ENCODE results near the gene FBXL13. TPM values are rescaled to one million over a fixed set of nuclear protein-coding genes. Genes with fewer than 3 reads are reported as not detected.

Gene FBXL13
- polyA plus RNA-seq, 1 of the 3 experiments (the other 2 are of a cell fraction) = 1.1 TPM

DNA sequence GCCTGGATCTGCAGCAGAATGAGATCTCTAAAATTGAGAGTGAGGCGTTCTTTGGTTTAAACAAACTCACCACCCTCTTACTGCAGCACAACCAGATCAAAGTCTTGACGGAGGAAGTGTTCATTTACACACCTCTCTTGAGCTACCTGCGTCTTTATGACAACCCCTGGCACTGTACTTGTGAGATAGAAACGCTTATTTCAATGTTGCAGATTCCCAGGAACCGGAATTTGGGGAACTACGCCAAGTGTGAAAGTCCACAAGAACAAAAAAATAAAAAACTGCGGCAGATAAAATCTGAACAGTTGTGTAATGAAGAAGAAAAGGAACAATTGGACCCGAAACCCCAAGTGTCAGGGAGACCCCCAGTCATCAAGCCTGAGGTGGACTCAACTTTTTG lies 140.4 kb downstream of the FBXL13 start:
- H3K27ac ChIP-seq (ENCODE audit: low read depth in 2 of 2, low read length in 1 of 2) = peak overlapping the region; percentile 47 to 69; a peak in 3 of 4 replicates
- H4K20me1 ChIP-seq (ENCODE audit: insufficient read depth) = no peaks in the 10 kb centered on the region
- H3K4me1 ChIP-seq (ENCODE audit: control insufficient read depth in 1 of 2, insufficient read depth in 2 of 2, low read depth in 1 of 2, low read length in 1 of 2) = peaks cover 0 to 41% of the 10 kb centered on the region in 2 experiments; a peak in 2 of 4 replicates
- ChIA-PET POLR2A (no interaction called here), CTCF (interaction anchor here (0.6 to 0.9 kb wide), 2 partner anchors 9 to 1298 kb away, joined by 3 to 4 read pairs; no protein-coding TSS in a partner anchor)
- no peak overlapping the region for H3K4me2 ChIP-seq
- no peaks in the 10 kb centered on the region for H3K9me2 ChIP-seq
- H3K9ac ChIP-seq = no peak overlapping the region
- peaks cover 0 to 3% of the 10 kb centered on the region in 2 experiments for H3K36me3 ChIP-seq (replicated peaks in 1 of 2; ENCODE audit: control insufficient read depth in 1 of 2, insufficient read depth in 2 of 2, low read length in 1 of 2)
- H3F3A ChIP-seq (replicated peaks; ENCODE audit: insufficient read depth) = peaks cover 4% of the 10 kb centered on the region
- 95% methylated on average over 8 of the region's 8 CpGs for WGBS (ENCODE audit: low lambda C conversion rate)
- H3K79me2 ChIP-seq (ENCODE audit: insufficient read depth) = no peaks in the 10 kb centered on the region
- no peaks in the 10 kb centered on the region for H3K9me3 ChIP-seq
- H3K27me3 ChIP-seq (ENCODE audit: insufficient read depth) = no peaks in the 10 kb centered on the region
- no peak overlapping the region for H3K4me3 ChIP-seq (ENCODE audit: low read depth in 2 of 2, low read length in 1 of 2)
- no peak for TF ChIP-seq EZH2phosphoT487 (IDR thresholded peaks at IDR 0.05; ENCODE audit: borderline replicate concordance, low read depth)
- no peak for TF ChIP-seq TEAD4 (IDR thresholded peaks at IDR 0.05; ENCODE audit: borderline replicate concordance, insufficient read depth)
- TF ChIP-seq RFX5 (IDR thresholded peaks at IDR 0.05; ENCODE audit: low read length) = no peak
- no peak for TF ChIP-seq RAD21 (IDR thresholded peaks at IDR 0.05; ENCODE audit: low read length)
- TF ChIP-seq RXRA (IDR thresholded peaks at IDR 0.05; ENCODE audit: borderline replicate concordance, low read depth) = no peak
- TF ChIP-seq NRF1 (IDR thresholded peaks at IDR 0.05; ENCODE audit: low read depth, low read length) = no peak
- TF ChIP-seq MEF2A (IDR thresholded peaks at IDR 0.05; ENCODE audit: borderline replicate concordance, low read depth) = no peak
- TF ChIP-seq, protein P1, sequence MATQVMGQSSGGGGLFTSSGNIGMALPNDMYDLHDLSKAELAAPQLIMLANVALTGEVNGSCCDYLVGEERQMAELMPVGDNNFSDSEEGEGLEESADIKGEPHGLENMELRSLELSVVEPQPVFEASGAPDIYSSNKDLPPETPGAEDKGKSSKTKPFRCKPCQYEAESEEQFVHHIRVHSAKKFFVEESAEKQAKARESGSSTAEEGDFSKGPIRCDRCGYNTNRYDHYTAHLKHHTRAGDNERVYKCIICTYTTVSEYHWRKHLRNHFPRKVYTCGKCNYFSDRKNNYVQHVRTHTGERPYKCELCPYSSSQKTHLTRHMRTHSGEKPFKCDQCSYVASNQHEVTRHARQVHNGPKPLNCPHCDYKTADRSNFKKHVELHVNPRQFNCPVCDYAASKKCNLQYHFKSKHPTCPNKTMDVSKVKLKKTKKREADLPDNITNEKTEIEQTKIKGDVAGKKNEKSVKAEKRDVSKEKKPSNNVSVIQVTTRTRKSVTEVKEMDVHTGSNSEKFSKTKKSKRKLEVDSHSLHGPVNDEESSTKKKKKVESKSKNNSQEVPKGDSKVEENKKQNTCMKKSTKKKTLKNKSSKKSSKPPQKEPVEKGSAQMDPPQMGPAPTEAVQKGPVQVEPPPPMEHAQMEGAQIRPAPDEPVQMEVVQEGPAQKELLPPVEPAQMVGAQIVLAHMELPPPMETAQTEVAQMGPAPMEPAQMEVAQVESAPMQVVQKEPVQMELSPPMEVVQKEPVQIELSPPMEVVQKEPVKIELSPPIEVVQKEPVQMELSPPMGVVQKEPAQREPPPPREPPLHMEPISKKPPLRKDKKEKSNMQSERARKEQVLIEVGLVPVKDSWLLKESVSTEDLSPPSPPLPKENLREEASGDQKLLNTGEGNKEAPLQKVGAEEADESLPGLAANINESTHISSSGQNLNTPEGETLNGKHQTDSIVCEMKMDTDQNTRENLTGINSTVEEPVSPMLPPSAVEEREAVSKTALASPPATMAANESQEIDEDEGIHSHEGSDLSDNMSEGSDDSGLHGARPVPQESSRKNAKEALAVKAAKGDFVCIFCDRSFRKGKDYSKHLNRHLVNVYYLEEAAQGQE (IDR thresholded peaks at IDR 0.05; ENCODE audit: low read depth, low read length) = no peak
- no peak for TF ChIP-seq ELF1 (IDR thresholded peaks at IDR 0.05)
- TF ChIP-seq EP300 (IDR thresholded peaks at IDR 0.05; ENCODE audit: borderline replicate concordance in 1 of 2, low read depth in 1 of 2, low read length in 1 of 2) = no peak
- no peak for TF ChIP-seq SIN3A (IDR thresholded peaks at IDR 0.05; ENCODE audit: borderline replicate concordance, low read depth, low read length)
- no peak for TF ChIP-seq FOXJ3 (CRISPR knock-in tag; IDR thresholded peaks at IDR 0.05)
- TF ChIP-seq, protein P2, sequence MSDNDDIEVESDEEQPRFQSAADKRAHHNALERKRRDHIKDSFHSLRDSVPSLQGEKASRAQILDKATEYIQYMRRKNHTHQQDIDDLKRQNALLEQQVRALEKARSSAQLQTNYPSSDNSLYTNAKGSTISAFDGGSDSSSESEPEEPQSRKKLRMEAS (IDR thresholded peaks at IDR 0.05; ENCODE audit: low read depth) = no peak
- TF ChIP-seq TAF1 (IDR thresholded peaks at IDR 0.05; ENCODE audit: borderline replicate concordance, low read depth, low read length) = no peak
- no peak for DNase-seq
- H2AFZ ChIP-seq (ENCODE audit: low read depth) = no peak overlapping the region

GRCh38 chr7:102933763-102934162 lies 140.8 kb downstream of the FBXL13 start:
- WGBS (ENCODE audit: low lambda C conversion rate) = 69% methylated on average over 15 of the region's 15 CpGs
- H3K4me3 ChIP-seq (ENCODE audit: low read depth in 2 of 2, low read length in 1 of 2) = no peak overlapping the region
- no peaks in the 10 kb centered on the region for H3K9me2 ChIP-seq
- H3F3A ChIP-seq (replicated peaks; ENCODE audit: insufficient read depth) = peaks cover 4% of the 10 kb centered on the region
- no peaks in the 10 kb centered on the region for H3K27me3 ChIP-seq (ENCODE audit: insufficient read depth)
- H3K4me1 ChIP-seq (ENCODE audit: control insufficient read depth in 1 of 2, insufficient read depth in 2 of 2, low read depth in 1 of 2, low read length in 1 of 2) = peaks cover 0 to 39% of the 10 kb centered on the region in 2 experiments; a peak in 2 of 4 replicates
- no peaks in the 10 kb centered on the region for H3K79me2 ChIP-seq (ENCODE audit: insufficient read depth)
- H2AFZ ChIP-seq (ENCODE audit: low read depth) = no peak overlapping the region
- no peaks in the 10 kb centered on the region for H3K9me3 ChIP-seq
- no peaks in the 10 kb centered on the region for H4K20me1 ChIP-seq (ENCODE audit: insufficient read depth)
- H3K27ac ChIP-seq (ENCODE audit: low read depth in 2 of 2, low read length in 1 of 2) = peak overlapping the region; percentile 47 to 69
- peaks cover 0 to 3% of the 10 kb centered on the region in 2 experiments for H3K36me3 ChIP-seq (replicated peaks in 1 of 2; ENCODE audit: control insufficient read depth in 1 of 2, insufficient read depth in 2 of 2, low read length in 1 of 2)
- ChIA-PET POLR2A (no interaction called here), CTCF (interaction anchor here (0.6 to 0.9 kb wide), 2 partner anchors 9 to 1298 kb away, joined by 3 to 4 read pairs; no protein-coding TSS in a partner anchor)
- H3K9ac ChIP-seq = no peak overlapping the region
- peak; percentile 48 for DNase-seq
- H3K4me2 ChIP-seq = no peak overlapping the region
- TF ChIP-seq NRF1 (IDR thresholded peaks at IDR 0.05; ENCODE audit: low read depth, low read length) = peak; percentile 23; the same call in 1 of the 2 replicates
- no peak for TF ChIP-seq IRF3 (IDR thresholded peaks at IDR 0.05; ENCODE audit: low read depth, low read length)
- no peak for TF ChIP-seq YY1 (IDR thresholded peaks at IDR 0.05; ENCODE audit: low read depth)
- 0 out of 2 replicates have a peak, but pooled peaks have one; percentile 5 for TF ChIP-seq RAD21 (IDR thresholded peaks at IDR 0.05; ENCODE audit: low read length)
- TF ChIP-seq TCF12 (IDR thresholded peaks at IDR 0.05) = peak; percentile 74; the same call in 1 of the 2 replicates
- TF ChIP-seq CHD2 (IDR thresholded peaks at IDR 0.05; ENCODE audit: low read length, partially characterized antibody) = peak; percentile 14
- TF ChIP-seq PBX3 (IDR thresholded peaks at IDR 0.05) = 0 out of 2 replicates have a peak, but pooled peaks have one; percentile 13
- peak; percentile 43; the same call in 1 of the 2 replicates for TF ChIP-seq GATA2 (CRISPR knock-in tag; IDR thresholded peaks at IDR 0.05)
- TF ChIP-seq RXRA (IDR thresholded peaks at IDR 0.05; ENCODE audit: borderline replicate concordance, low read depth) = no peak
- TF ChIP-seq MEF2A (IDR thresholded peaks at IDR 0.05; ENCODE audit: borderline replicate concordance, low read depth) = no peak
- no peak for TF ChIP-seq ELF1 (IDR thresholded peaks at IDR 0.05)
- TF ChIP-seq NFIC (IDR thresholded peaks at IDR 0.05; ENCODE audit: borderline replicate concordance) = no peak
- peak; percentile 71 for TF ChIP-seq RCOR1 (IDR thresholded peaks at IDR 0.05; ENCODE audit: low read length)
- TF ChIP-seq SMC3 (IDR thresholded peaks at IDR 0.05; ENCODE audit: low read depth, low read length) = no peak
